Myocyte (in vitro differentiated cells): ENCODE measurements around the gene MEIOC. TPM values are rescaled to one million over a fixed set of nuclear protein-coding genes. Genes with fewer than 3 reads are reported as not detected.
"Not testable (repeated sequence)": the region's sequence is repeated elsewhere in the genome, so short reads cannot be mapped to it uniquely, and the experiment has no call there.

ENCODE experiments used
- DNase-seq: peaks from one replicate; pipeline ENCODE4 v3.0.0-alpha.2; 2012; ENCODE audit warnings: low read depth
- polyA plus RNA-seq: library from polyadenylated mRNA; unstranded; fragments of >200 nt; gene quantifications from one replicate; pipeline ENCODE4 v1.2.1, GENCODE V29; 2012; ENCODE audit warnings: missing spikeins
- total RNA-seq: library from RNA; depleted of rRNA; stranded (reverse); fragments of >200 nt; gene quantifications from 2 replicates; pipeline ENCODE4 v1.2.3, GENCODE V29; 2014

Gene MEIOC
- 0.11 and 0.83 TPM in 2 replicates for total RNA-seq
- polyA plus RNA-seq = 0.61 TPM

GRCh38 chr17:44655983-44656710 is at the start of gene MEIOC:
Gene MEIOC, plus strand, starts transcription at chr17:44656468. Its CDS starts 146 bp downstream, at chr17:44656614.
- DNase-seq = peak; percentile 5

- no peak for DNase-seq
These were observed 49.6 kb upstream of the MEIOC start for GRCh38 chr17:44606658-44607057.

- peak; percentile 87 for DNase-seq
These were observed 48.2 kb upstream of the MEIOC start for GRCh38 chr17:44607836-44608690.

GRCh38 chr17:44608727-44609435 is 47.4 kb upstream of the MEIOC start:
- no peak for DNase-seq

GRCh38 chr17:44610331-44610730 is 45.9 kb upstream of the MEIOC start:
- DNase-seq = no peak

- no peak for DNase-seq
These were observed 45.4 kb upstream of the MEIOC start for GRCh38 chr17:44610871-44611270.

- DNase-seq = no peak
These were observed 41.4 kb upstream of the MEIOC start for GRCh38 chr17:44614862-44615261.

GRCh38 chr17:44618652-44619051 is 37.6 kb upstream of the MEIOC start:
- DNase-seq = not testable (repeated sequence)

- no peak for DNase-seq
These were observed 33.1 kb upstream of the MEIOC start for GRCh38 chr17:44623070-44623725.

- DNase-seq = peak; percentile 38
These were observed 28.6 kb upstream of the MEIOC start for GRCh38 chr17:44627513-44628242.

- no peak for DNase-seq
These were observed 27.8 kb upstream of the MEIOC start for GRCh38 chr17:44628243-44629188.

- no peak for DNase-seq
These were observed 27.0 kb upstream of the MEIOC start for GRCh38 chr17:44629314-44629713.

- no peak for DNase-seq
These were observed 25.6 kb upstream of the MEIOC start for GRCh38 chr17:44630703-44631102.

GRCh38 chr17:44633998-44634397 is 22.3 kb upstream of the MEIOC start:
- DNase-seq = no peak

- DNase-seq = not testable (repeated sequence)
These were observed 21.9 kb upstream of the MEIOC start for GRCh38 chr17:44634401-44634800.

- peak; percentile 64 for DNase-seq
These were observed 19.7 kb upstream of the MEIOC start for GRCh38 chr17:44636562-44636961.

GRCh38 chr17:44637066-44637465 is 19.2 kb upstream of the MEIOC start:
- DNase-seq = peak; percentile 47

- no peak for DNase-seq
These were observed 13.4 kb upstream of the MEIOC start for GRCh38 chr17:44642834-44643233.

- DNase-seq = no peak
These were observed 10.9 kb upstream of the MEIOC start for GRCh38 chr17:44645341-44645740.
